Stimulated activated naive CD8-positive, alpha-beta T cell treated with anti-CD3 and anti-CD28 coated beads, Interleukin-15, amount 100 ng/mL, for 72 hours (primary cell): Measurements from ENCODE around the gene WDR70.

Source experiments
- ATAC-seq: fragments of 150-1000 bp; cut with Tn5 transposase; 2 replicates; pipeline ENCODE4 v1.10.0; 2021; ENCODE audit warnings: mild to moderate bottlenecking, moderate library complexity
- DNase-seq, 2 donors: peaks; one replicate each; pipeline ENCODE4 v3.0.0; 2021 to 2022
- H3K27ac Mint-ChIP-seq, 2 donors: one replicate each; pipeline ENCODE4 v1.8.0; 2022; ENCODE audit warnings: mild to moderate bottlenecking in 2 of 2, mixed read lengths in 2 of 2, moderate library complexity in 2 of 2
- H3K27me3 Mint-ChIP-seq: one replicate; pipeline ENCODE4 v1.8.0; 2022; ENCODE audit warnings: mixed read lengths
- H3K4me1 Mint-ChIP-seq: one replicate; pipeline ENCODE4 v1.8.0; 2022; ENCODE audit warnings: mild to moderate bottlenecking, mixed read lengths
- H3K4me3 Mint-ChIP-seq, 2 donors: one replicate each; pipeline ENCODE4 v1.8.0; 2022; ENCODE audit warnings: mild to moderate bottlenecking in 2 of 2, mixed read lengths in 2 of 2, moderate library complexity in 1 of 2
- H3K9me3 Mint-ChIP-seq, 2 donors: one replicate each; pipeline ENCODE4 v1.8.0; 2022; ENCODE audit warnings: mixed read lengths in 2 of 2

WDR70 gene

GRCh38 chr5:37519807-37520206 lies 140.7 kb downstream of the WDR70 start:
- peaks cover 11 to 16% of the 10 kb centered on the region in 2 donors for H3K9me3 Mint-ChIP-seq
- no peaks in the 10 kb centered on the region for H3K27me3 Mint-ChIP-seq
- no peak overlapping the region for H3K27ac Mint-ChIP-seq
- ATAC-seq (no peak), DNase-seq (no peak)
- no peak overlapping the region for H3K4me3 Mint-ChIP-seq
- no peaks in the 10 kb centered on the region for H3K4me1 Mint-ChIP-seq

DNA sequence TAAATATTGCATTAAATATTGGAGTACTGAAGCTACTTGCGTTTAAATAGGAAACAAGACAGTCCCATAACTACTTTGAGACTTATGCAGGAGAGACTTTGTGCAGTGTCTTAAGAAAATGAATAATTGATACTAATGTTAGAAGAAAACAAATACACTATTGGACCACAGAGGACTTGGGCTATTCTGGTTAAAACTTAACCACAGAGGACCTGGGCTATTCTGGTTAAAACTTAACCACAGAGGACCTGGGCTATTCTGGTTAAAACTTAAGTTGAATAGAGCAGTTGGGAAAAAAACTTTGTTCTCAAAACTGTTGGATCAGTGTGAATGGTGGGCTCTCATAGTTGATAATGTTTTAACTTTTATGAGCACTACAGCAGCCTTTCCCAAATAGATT lies 141.7 kb downstream of the WDR70 start:
- Mint-ChIP-seq H3K9me3 (peaks cover 17 to 26% of the 10 kb centered on the region in 2 donors), H3K4me1 (no peaks in the 10 kb centered on the region), H3K27me3 (no peaks in the 10 kb centered on the region), H3K4me3 (no peak overlapping the region), H3K27ac (no peak overlapping the region)
- ATAC-seq (no peak), DNase-seq (no peak)

DNA sequence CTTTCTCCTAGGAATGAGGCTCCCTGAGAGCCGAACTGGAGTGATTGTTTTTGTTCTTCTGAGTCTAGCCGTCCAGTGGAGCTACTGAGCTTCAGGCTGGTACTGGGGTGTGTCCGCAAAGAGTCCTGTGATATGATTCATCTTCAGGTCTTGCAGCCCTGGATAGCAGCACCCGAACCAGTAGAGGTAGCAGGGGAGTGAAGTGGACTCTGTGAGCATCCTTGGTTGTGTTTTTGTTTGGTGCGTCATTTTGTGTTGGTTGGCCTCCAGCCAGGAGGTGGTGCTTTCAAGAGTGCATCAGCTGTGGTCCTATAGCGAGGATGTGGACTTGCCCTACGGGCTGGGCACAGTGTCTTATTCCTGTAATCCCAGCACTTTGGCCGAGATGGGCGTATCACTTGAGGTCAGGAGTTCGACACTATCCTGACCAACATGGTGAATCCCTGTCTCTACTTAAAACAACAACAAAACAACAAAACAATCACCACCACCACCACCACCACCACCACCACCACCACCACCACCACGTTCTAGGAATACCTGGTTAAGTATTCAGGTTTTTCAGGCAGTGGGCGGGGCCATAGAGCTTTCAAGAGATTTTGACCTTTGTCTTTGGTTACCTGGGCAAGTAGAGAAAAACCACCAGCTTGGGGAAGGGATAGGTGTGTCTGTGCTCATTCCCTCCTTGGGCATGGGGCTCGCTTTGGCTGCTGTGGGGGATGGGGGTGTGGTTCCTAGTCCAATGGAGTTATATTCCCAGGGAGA lies 154.0 kb downstream of the WDR70 start:
- Mint-ChIP-seq H3K27ac (no peak overlapping the region), H3K9me3 (peaks cover 15 to 41% of the 10 kb centered on the region in 2 donors), H3K4me3 (no peak overlapping the region), H3K4me1 (no peaks in the 10 kb centered on the region), H3K27me3 (no peaks in the 10 kb centered on the region)
- DNase-seq (no peak), ATAC-seq (no peak)

DNA sequence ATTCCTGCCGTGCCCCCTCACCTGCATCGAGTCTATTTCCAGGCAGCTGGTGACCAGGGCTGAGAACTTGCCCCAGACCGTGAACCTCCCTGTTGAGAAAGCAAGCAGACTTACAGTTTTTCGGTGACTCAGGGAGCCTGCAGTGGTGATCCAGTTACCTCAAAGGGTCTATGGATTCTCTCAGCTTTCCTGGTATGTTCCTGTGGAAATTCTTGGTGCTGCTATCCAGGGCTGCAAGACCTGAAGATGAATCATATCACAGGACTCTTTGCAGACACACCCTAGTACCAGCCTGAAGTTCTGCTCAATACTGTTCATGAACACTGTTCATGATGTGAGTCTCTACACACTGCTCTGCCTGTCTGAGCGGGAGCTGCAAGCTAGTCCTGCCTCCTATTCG lies 154.7 kb downstream of the WDR70 start:
- no peak for ATAC-seq
- peaks cover 15 to 39% of the 10 kb centered on the region in 2 donors for H3K9me3 Mint-ChIP-seq
- H3K27me3 Mint-ChIP-seq: no peaks in the 10 kb centered on the region
- no peaks in the 10 kb centered on the region for H3K4me1 Mint-ChIP-seq
- H3K27ac Mint-ChIP-seq: no peak overlapping the region
- no peak for DNase-seq
- H3K4me3 Mint-ChIP-seq: no peak overlapping the region

GRCh38 chr5:37539459-37539858 lies 160.3 kb downstream of the WDR70 start:
- H3K4me1 Mint-ChIP-seq: no peaks in the 10 kb centered on the region
- H3K27me3 Mint-ChIP-seq: no peaks in the 10 kb centered on the region
- no peak overlapping the region for H3K27ac Mint-ChIP-seq
- no peak overlapping the region for H3K4me3 Mint-ChIP-seq
- DNase-seq: no peak
- no peaks in the 10 kb centered on the region for H3K9me3 Mint-ChIP-seq
- ATAC-seq: no peak

DNA sequence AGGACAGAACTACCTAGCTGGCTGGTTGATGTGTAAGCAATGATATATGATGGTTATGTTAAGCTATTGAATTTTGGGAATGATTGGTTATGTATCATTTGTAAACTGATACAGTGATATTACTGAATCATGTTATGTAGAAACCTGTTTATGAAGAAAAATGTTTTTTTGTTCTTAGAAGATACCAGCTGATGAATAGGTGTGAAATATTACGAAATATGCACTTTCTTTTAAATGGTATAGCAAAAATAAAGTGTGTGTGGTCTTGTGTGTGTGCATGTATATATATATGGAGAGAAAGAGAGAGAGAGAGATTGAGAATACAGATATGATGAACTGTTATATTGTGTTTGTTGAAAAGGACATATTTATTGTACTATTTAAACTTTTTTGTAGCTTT lies 164.1 kb downstream of the WDR70 start:
- ATAC-seq (no peak), DNase-seq (no peak)
- Mint-ChIP-seq H3K27ac (no peak overlapping the region), H3K9me3 (no peaks in the 10 kb centered on the region), H3K4me1 (no peaks in the 10 kb centered on the region), H3K27me3 (no peaks in the 10 kb centered on the region), H3K4me3 (no peak overlapping the region)

DNA sequence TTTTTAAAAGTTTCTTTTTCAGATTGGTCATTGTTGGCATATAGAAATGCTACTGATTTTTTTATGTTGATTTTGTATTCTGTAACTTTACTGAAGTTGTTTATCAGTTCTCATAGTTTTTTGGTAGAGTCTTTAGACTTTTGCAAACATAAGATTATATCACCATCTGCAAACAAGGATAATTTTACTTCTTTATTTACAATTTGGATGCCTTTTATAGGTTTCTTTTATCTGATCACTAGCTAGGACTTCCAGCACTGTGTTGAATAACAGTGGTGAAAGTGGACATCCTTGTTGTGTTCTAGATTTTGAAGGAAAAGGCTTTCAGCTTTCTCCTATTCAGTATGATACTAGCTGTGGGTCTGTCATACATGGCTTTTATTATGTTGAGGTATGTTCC lies 170.3 kb downstream of the WDR70 start:
- Mint-ChIP-seq H3K4me1 (no peaks in the 10 kb centered on the region), H3K4me3 (no peak overlapping the region), H3K9me3 (peaks cover 0 to 6% of the 10 kb centered on the region in 2 donors), H3K27ac (no peak overlapping the region), H3K27me3 (no peaks in the 10 kb centered on the region)
- ATAC-seq (no peak), DNase-seq (no peak)

DNA sequence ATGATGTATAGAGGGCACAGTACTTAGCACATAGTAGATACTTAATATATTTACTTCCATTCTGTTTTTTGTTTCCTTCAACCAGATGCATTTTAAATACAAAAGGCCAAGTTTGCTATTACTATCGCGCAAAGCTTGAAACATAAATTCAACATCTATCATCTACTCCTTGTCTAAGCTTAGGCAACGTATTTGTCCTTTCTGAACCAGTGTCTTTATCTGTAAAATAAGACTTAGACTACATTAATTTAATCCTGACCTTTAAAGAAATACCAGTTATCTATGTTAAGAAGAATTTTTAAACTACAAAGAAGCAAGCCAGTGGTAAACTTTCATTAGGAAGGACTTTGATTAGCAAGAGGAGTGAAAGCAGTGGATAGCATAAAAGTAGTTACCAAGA lies 173.0 kb downstream of the WDR70 start:
- ATAC-seq (no peak), DNase-seq (no peak)
- no peaks in the 10 kb centered on the region for H3K27me3 Mint-ChIP-seq
- H3K4me3 Mint-ChIP-seq: no peak overlapping the region
- peaks cover 0 to 6% of the 10 kb centered on the region in 2 donors for H3K9me3 Mint-ChIP-seq
- no peaks in the 10 kb centered on the region for H3K4me1 Mint-ChIP-seq
- no peak overlapping the region for H3K27ac Mint-ChIP-seq

GRCh38 chr5:37552770-37553719 lies 173.9 kb downstream of the WDR70 start:
- no peak for DNase-seq
- ATAC-seq: no peak
- H3K27me3 Mint-ChIP-seq: no peaks in the 10 kb centered on the region
- no peak overlapping the region for H3K4me3 Mint-ChIP-seq
- H3K27ac Mint-ChIP-seq: no peak overlapping the region
- H3K4me1 Mint-ChIP-seq: no peaks in the 10 kb centered on the region
- H3K9me3 Mint-ChIP-seq: peaks cover 0 to 6% of the 10 kb centered on the region in 2 donors

GRCh38 chr5:37553720-37554404 lies 174.7 kb downstream of the WDR70 start:
- DNase-seq (no peak), ATAC-seq (no peak)
- no peaks in the 10 kb centered on the region for H3K4me1 Mint-ChIP-seq
- H3K27me3 Mint-ChIP-seq: no peaks in the 10 kb centered on the region
- H3K27ac Mint-ChIP-seq: no peak overlapping the region
- H3K4me3 Mint-ChIP-seq: no peak overlapping the region
- H3K9me3 Mint-ChIP-seq: peaks cover 0 to 6% of the 10 kb centered on the region in 2 donors

- H3K9me3 Mint-ChIP-seq: peaks cover 0 to 6% of the 10 kb centered on the region in 2 donors
- no peak overlapping the region for H3K4me3 Mint-ChIP-seq
- H3K27me3 Mint-ChIP-seq: no peaks in the 10 kb centered on the region
- no peak overlapping the region for H3K27ac Mint-ChIP-seq
- H3K4me1 Mint-ChIP-seq: no peaks in the 10 kb centered on the region
- ATAC-seq (no peak), DNase-seq (no peak)
Measured at GRCh38 chr5:37554405-37554739, 175.3 kb downstream of the WDR70 start.

DNA sequence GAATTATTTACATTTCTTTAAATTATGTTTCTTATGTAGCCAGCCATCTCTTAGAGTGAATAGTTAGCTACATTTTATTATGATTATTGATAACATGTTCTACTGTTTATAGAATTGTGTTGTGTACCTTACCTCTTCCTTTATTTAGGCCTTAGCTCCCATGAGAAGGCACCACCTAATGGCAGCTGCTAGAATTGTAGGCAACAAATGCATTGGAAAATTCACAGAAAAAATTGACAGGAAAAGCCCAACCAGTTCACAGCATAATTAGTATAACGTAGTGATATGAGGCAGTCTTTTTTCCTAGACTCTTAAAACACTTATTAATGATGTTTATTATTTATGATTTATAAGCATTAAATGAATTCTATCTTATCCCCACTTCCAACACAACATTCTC lies 175.8 kb downstream of the WDR70 start:
- Mint-ChIP-seq H3K9me3 (peaks cover 0 to 6% of the 10 kb centered on the region in 2 donors), H3K27ac (no peak overlapping the region), H3K4me1 (no peaks in the 10 kb centered on the region), H3K27me3 (no peaks in the 10 kb centered on the region), H3K4me3 (no peak overlapping the region)
- DNase-seq: no peak
- no peak for ATAC-seq

DNA sequence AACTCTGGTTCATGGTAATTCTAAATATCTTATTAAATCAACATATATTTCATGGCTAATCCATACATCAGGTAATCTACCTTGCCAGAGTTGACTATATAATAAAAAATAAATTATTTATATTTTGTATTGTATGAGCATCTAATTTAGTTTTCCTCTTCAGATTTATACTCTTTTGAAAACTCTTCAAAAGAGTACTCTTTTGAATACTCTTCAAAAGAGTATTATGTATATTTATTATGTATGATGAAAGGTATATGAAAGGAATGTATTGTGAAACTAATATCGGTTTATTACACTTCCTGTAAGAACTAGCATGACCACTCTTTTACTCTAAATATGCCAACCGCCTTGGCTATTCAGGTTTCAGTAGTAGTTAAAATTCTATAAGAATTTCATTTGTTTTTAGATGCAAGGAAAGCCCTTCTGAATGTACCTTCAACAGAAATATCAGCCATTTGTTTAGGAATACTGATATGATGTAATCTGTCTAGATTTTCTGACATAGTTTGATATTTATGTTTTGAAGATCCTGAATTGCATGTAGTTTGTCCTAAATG lies 178.7 kb downstream of the WDR70 start:
- no peak overlapping the region for H3K4me3 Mint-ChIP-seq
- H3K27me3 Mint-ChIP-seq: no peaks in the 10 kb centered on the region
- no peak for DNase-seq
- peaks cover 0 to 5% of the 10 kb centered on the region in 2 donors for H3K9me3 Mint-ChIP-seq
- H3K27ac Mint-ChIP-seq: peak overlapping the region in 1 of 2 donors; percentile 22
- no peaks in the 10 kb centered on the region for H3K4me1 Mint-ChIP-seq
- no peak for ATAC-seq

- DNase-seq: no peak
- no peak overlapping the region for H3K27ac Mint-ChIP-seq
- H3K4me1 Mint-ChIP-seq: no peaks in the 10 kb centered on the region
- no peak overlapping the region for H3K4me3 Mint-ChIP-seq
- H3K27me3 Mint-ChIP-seq: no peaks in the 10 kb centered on the region
- ATAC-seq: no peak
- peaks cover 0 to 5% of the 10 kb centered on the region in 2 donors for H3K9me3 Mint-ChIP-seq
Measured at GRCh38 chr5:37565062-37565670, 186.0 kb downstream of the WDR70 start.

DNA sequence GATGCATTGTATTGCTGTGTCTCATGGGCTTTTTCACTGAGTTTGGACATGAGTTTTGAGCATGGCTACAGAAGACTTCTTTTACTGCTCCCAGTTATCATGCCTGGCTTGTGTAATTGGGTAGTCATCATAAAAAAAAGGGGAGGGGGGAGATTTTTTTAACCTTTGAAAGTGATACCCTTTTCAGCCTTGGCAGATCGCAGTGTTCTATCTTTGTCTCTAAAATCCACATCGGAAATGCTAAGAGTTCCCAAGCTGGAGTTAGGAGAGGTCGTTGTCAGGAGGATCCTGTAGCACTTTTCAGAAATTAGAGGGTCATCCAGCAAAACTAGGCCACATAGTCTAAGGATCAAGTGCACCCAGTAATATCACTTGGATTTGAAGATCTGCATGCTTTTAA lies 188.4 kb downstream of the WDR70 start:
- Mint-ChIP-seq H3K4me3 (no peak overlapping the region), H3K9me3 (no peaks in the 10 kb centered on the region), H3K4me1 (no peaks in the 10 kb centered on the region), H3K27me3 (no peaks in the 10 kb centered on the region), H3K27ac (no peak overlapping the region)
- no peak for ATAC-seq
- no peak for DNase-seq
